Upper lobe of left lung (tissue), 4 donors: ENCODE results near the gene POLA1.

Experiments
- EP300 ChIP-seq, 4 donors: sonication (generic); formaldehyde crosslinking; IDR thresholded peaks; one replicate each; pipeline ENCODE4 v1.5.1; 2017; ENCODE audit warnings: antibody characterized with exemption in 4 of 4, control low read depth in 2 of 4
- POLR2A ChIP-seq, 4 donors: fragments of 450-650 bp; IDR thresholded peaks; one replicate each; pipeline ENCODE4 v1.5.1; 2016 to 2017; ENCODE audit warnings: antibody characterized with exemption in 4 of 4, mild to moderate bottlenecking in 2 of 4
- POLR2AphosphoS5 ChIP-seq, 2 donors: sonication (generic); formaldehyde crosslinking; IDR thresholded peaks; one replicate each; pipeline ENCODE4 v1.5.1; 2017; ENCODE audit warnings: antibody characterized with exemption in 2 of 2
- TF ChIP-seq, protein P1 (sequence below), 6 experiments: fragments of 450-650 bp in 4 of 6; fragments of 200-600 bp in 2 of 6; sonication (generic) in 2 of 6; IDR thresholded peaks; one replicate each; pipeline ENCODE4 v1.5.1; 2016 to 2019; ENCODE audit warnings: antibody characterized with exemption in 6 of 6

DNA sequence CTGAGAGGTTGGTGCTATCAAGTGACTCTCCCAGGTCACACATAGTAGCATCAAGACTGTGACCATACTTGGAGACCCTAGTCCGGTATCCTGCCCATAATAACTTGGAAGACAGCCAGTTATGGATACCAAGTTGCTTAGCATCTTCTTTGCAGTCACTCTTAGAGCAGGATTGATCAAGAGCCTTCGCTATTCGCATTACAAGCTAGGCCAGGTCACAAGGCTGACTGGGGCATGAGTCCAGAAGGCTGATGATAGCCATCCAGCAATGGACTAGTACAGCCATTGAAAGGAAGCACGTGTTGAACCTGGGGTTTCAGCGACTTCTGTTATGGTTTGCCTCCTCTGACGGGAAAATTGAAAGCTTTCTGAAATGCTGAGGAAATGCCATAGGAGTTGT is 157.6 kb downstream of the POLA1 start:
- TF ChIP-seq, protein P1, sequence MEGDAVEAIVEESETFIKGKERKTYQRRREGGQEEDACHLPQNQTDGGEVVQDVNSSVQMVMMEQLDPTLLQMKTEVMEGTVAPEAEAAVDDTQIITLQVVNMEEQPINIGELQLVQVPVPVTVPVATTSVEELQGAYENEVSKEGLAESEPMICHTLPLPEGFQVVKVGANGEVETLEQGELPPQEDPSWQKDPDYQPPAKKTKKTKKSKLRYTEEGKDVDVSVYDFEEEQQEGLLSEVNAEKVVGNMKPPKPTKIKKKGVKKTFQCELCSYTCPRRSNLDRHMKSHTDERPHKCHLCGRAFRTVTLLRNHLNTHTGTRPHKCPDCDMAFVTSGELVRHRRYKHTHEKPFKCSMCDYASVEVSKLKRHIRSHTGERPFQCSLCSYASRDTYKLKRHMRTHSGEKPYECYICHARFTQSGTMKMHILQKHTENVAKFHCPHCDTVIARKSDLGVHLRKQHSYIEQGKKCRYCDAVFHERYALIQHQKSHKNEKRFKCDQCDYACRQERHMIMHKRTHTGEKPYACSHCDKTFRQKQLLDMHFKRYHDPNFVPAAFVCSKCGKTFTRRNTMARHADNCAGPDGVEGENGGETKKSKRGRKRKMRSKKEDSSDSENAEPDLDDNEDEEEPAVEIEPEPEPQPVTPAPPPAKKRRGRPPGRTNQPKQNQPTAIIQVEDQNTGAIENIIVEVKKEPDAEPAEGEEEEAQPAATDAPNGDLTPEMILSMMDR (IDR thresholded peaks at IDR 0.05), result no peak
- no peak for TF ChIP-seq POLR2A (IDR thresholded peaks at IDR 0.05)
- TF ChIP-seq EP300 (IDR thresholded peaks at IDR 0.05), result no peak
- no peak for TF ChIP-seq POLR2AphosphoS5 (IDR thresholded peaks at IDR 0.05)
